GM21360 (cell line): ENCODE results near the gene FTO.

Experiments
- ATAC-seq: cut with Tn5 transposase; IDR thresholded peaks from one replicate; pipeline ENCODE4 v1.9.1; 2021; ENCODE audit warnings: mild to moderate bottlenecking, moderate library complexity; ENCODE audit not compliant: unreplicated experiment

The FTO gene

DNA sequence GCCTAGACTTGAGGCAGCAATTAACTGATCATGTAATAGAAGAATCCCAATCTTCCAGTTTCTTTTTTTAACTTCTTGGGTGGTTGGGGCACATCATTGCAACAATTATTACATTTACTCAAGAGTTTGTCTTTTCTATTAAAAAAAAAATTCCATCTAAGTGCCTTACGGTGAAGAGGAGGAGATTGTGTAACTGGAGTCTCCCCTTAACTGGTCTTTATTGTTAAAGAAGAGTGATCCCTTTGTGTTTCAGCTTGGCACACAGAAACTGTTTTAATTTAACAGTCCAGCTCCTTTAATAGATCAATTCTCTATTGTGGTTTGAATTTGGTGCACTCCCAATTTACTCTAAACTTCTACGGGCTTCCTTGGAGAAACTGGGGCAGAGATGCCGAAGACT is 75.2 kb downstream of the FTO start:
- ATAC-seq = no peak

DNA sequence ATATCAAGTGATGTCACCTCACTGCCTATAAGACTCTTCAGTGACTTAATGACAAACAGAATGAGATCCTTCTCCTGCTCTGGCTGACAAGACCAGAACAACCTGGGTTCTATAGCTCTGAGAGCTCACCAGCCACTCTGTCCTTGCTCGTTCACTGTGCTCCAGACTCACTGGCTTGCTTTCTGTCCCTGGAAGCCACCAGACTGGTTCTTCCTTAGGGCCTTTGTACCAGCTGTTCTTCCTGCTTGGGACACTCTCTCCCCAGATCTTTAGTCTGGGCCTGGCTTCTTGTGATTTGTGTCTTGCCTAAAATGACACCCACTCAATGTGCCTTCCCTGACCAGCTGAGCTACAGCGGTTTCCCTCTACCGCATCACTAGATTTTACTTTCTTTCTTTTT is 76.1 kb downstream of the FTO start:
- no peak for ATAC-seq

DNA sequence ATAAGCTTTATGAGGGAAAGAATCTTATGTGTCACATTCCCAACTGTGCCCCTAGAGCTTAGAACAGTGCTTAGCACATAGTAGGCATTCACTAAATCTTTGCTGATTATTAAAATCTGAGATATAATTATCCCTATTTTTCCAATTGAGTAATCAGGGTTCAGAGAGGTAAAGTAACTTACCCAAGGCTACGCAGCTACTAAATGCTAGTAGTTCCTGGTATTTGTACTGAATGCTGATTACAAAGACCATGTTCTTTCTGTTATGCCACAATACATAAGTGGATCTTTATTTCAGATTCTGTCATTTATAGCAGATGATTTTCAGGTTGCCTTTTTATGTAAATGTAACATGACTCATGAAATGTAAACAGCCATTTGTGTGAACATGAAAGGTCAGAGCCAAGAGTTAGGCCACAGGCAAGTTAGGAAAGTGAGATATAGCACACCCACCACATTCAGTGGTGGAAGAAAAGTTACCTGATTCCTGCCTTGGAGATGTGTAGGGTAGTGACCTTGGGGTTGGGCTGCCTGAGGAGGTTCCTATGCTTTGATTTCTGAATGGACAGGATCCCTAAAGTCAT is 77.2 kb downstream of the FTO start:
- no peak for ATAC-seq

GRCh38 chr16:53782148-53782547 is 78.2 kb downstream of the FTO start:
- ATAC-seq = no peak

- no peak for ATAC-seq
These were observed 80.3 kb downstream of the FTO start for GRCh38 chr16:53784291-53784690.

- ATAC-seq = no peak
These were observed 81.1 kb downstream of the FTO start for GRCh38 chr16:53785044-53785443.

GRCh38 chr16:53785916-53786315 is 82.0 kb downstream of the FTO start:
- ATAC-seq = no peak

- ATAC-seq = no peak
These were observed 83.5 kb downstream of the FTO start for GRCh38 chr16:53787423-53787822.

DNA sequence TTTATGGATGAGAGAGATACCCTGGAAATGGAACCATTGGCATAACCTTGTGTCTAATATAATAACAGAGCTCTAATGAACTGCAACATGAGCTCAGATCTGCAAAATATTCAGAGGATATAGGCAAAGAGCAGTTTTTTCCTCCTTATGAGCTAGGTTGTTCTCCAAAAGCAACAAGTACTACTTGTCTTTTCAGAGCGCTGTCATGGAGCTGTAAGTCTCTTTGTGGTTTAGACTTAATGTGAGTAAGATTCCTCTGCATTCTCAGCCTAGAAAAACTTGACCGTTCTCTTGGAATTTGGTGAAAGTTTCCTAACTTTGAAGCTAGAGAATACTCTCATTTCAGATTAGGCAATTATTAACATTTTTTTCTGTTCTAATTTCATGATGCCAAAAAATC is 85.2 kb downstream of the FTO start:
- ATAC-seq = no peak

DNA sequence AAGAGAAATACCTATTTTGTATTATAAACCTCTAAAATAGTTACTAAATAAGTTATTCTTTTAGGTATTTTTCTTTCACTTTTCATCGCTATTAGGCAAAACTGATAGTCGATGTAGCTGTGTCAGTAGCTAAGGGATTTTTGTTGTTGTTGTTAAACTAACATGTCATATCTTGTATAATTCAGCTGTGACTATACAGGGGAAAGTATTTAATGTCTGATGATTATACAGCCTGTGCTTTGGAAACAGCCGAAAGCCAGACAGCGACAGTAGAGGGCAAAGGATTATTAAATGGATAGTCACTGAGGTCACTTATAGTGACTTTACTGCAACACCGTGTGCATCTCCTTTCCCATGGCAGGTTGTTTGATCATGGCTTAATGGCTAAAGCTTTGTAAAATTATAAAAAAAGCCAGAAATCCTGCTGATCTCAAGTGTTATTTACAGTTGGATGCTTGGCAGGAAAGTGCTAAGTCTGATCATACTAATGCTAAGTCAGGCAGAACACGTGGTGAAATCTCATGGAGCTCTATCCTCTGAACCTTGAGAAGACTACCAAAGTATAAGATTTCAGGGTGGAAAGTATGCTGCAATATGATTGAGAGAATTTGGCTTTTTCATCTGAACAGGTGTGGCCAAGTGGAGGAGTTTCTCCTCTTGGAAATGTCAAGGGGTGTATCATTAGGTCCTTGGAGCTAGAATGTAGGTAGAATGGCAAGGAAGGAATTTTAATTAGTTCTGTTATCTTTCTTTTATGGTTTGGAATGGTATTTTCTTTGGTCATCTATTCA is 88.4 kb downstream of the FTO start:
- ATAC-seq = no peak

DNA sequence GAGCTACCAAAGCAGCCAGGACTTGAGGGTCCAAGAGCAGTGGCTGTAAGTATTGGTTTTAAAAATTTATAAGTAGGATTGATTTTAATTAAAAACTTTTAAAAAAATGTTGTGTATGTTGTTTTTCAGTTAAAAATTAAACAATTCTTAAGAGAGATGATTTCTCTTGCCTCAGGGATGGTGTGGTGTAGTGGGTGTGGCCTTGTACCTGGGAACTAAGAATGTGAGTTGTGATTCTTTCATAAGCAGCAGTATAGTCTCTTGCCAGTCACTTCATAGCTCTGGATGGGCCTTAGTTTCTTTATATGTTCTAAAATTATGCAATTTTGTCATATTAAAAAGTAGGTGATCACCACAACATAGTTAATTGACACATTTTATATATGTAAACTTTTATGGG is 99.5 kb downstream of the FTO start:
- ATAC-seq = no peak

DNA sequence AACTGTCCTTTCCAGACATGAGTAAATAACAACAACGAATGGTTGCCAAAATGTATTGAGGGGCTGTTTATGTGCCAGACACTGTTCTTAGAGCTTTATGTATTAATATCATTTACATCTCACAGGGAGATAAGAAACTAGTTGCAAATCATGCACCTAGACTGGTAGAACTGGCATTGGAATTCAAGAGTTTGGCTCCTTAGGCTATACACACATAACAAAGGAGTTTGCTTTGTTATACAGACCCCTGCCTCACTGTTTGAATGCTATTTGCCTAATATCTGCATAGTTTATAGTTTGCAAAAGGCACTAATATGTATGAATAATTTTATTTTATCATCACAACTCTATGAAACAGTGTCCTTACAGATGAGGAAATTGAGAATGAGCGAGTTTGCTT is 100.0 kb downstream of the FTO start:
- ATAC-seq = no peak

DNA sequence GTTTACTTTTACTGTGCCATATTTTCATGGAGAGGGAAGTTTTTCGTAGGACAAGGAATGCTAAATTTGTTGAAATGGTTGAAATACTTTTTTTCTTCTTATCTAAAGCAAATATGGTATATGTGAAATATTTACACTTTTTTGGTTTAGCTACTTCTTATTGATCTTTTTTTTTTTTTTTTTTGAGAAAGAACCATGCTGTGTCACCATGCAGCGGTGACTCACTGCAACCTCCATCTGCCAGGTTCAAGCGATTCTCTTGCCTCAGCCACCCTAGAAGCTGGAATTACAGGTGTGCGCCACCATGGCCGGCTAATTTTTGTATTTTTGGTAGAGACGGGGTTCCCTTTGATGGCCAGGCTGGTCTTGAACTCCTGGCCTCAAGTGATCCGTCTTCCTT is 100.5 kb downstream of the FTO start:
- no peak for ATAC-seq

DNA sequence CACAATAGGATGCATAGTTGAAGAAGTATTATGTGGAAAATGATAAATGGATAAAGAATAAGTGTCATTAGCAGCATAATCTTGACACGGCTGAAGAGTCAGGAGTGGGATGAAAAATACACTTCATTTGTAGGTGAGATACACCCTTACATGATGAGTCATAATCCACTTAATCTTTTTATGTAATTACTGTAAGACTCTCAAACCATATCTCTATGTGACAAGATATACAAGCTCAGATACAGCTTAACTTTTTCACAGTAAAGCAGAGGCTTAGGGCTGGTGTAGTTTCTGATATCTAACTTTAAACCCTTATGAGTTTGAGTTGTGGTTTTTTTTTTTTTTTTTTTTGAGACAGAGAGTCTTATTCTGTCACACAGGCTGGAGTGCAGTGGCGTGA is 101.2 kb downstream of the FTO start:
- no peak for ATAC-seq

GRCh38 chr16:53805752-53806151 is 101.8 kb downstream of the FTO start:
- ATAC-seq = no peak

DNA sequence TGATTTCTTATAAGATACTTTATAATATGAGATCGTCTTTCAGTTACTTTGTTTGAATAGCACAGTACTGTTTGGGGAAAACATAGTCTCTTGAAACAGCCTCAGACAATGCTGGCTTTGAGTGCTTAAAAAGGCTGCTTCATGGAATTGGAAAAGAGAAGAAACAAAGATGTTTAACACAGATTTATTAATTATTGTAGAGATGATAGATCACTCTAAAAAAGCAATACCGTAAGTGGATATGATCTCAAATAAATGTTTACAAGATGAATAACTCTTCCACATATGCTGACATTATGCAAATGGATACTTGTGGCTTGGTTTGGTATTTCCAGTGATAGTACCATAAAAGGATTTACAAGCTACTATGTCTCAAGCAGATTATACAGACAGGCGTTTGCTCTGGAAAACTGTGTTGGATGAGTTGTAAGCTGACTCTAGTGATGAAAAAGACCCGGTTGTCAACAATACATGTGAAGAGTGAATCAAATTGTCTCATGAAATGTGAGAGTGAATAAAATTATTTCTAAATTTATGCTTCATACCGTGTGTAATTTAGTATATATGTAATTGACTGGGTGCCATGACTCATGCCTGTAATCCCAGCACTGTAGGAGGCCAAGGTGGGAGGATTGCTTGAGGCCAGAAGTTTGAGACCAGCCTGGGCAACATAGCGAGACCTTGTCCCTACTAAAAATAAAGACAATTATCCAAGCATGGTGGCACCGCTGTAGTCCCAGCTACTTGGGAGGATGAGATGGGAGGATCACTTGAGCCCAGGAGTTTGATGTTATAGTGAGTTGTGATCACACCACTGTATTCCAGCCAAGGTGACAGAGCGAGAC is 105.4 kb downstream of the FTO start:
- ATAC-seq = no peak

DNA sequence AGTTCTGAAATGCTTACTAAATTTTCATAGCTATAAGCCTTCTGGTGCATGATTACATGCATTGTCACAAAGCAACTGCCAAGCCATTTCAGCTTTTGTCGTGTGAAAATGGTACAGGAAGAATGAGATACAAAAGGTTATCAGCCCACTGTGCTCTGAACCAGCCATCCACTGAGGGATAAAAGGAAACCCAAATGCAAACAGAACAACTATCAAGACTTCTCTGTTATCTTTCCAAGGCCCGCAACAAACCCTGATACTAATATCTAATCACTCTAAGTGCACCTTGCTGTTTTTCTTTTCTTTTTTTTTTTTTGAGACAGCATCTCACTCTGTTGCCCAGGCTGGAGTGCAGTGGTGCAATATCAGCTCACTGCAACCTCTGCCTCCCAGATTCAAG is 109.0 kb downstream of the FTO start:
- ATAC-seq = no peak

- ATAC-seq = no peak
These were observed 110.8 kb downstream of the FTO start for GRCh38 chr16:53814801-53815200.

DNA sequence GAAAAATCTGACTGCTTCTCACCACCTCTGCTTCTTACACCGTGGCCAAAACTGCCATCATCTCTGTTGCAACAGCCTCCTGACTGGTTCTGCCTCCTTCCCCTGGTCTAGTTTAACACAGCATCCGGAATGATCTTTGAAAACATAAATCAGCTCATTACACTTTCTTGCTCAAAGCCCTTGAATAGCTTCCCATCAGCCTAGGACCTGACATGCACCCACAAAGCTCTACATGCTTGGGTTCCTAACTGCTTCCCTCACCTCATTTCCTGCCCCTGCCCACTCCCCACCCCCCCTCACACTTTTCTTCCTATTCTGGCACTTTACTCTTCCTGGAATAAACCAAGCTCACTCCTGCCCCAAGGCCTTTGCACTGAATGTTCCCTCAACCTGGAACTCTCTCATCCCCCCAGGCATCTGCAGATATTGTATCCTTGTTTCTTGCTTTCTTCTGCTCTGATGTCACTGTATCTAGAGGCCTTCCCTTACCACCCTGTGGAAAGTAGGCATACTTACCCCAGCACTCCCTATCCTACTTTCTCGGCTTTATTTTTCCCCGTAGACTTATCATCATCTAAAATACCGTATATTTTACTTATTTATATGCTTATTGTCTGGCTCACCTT is 112.4 kb downstream of the FTO start:
- ATAC-seq = no peak

- ATAC-seq = no peak
These were observed 113.3 kb downstream of the FTO start for GRCh38 chr16:53817117-53817755.
